Right lobe of liver (tissue), 6 donors: Measurements from ENCODE around the gene TMEM213. TPM values are rescaled to one million over a fixed set of nuclear protein-coding genes. Genes with fewer than 3 reads are reported as not detected.

Experiments used
- ATAC-seq, 4 donors: fragments of 200-7000 bp; cut with Tn5 transposase; one replicate each; pipeline ENCODE4 v1.9.1; 2020; ENCODE audit warnings: mild to moderate bottlenecking in 4 of 4, moderate library complexity in 4 of 4
- DNase-seq, 3 donors: peaks; one replicate each; pipeline ENCODE4 v3.0.0-alpha.2; 2020
- H3K27ac ChIP-seq, 3 donors: fragments of 200-600 bp; one replicate each; pipeline ENCODE4 v1.8.0; 2022
- H3K27me3 ChIP-seq, 2 donors: fragments of 200-600 bp; one replicate each; pipeline ENCODE4 v1.8.0; 2022
- H3K36me3 ChIP-seq, 4 donors: fragments of 200-600 bp; sonication (generic) in 1 of 4; one replicate each; pipeline versions ENCODE4 v1.5.1 to v1.8.0; 2017 to 2022; ENCODE audit warnings: control low read depth in 1 of 4
- H3K4me1 ChIP-seq, 4 donors: fragments of 200-600 bp; sonication (generic) in 1 of 4; one replicate each; pipeline versions ENCODE4 v1.5.1 to v1.8.0; 2017 to 2022; ENCODE audit warnings: control low read depth in 1 of 4
- H3K4me3 ChIP-seq, 3 donors: fragments of 200-600 bp; one replicate each; pipeline ENCODE4 v1.8.0; 2022
- H3K9me3 ChIP-seq, 4 donors: fragments of 200-600 bp; sonication (generic) in 1 of 4; one replicate each; pipeline versions ENCODE4 v1.5.1 to v1.8.0; 2017 to 2022; ENCODE audit warnings: control low read depth in 1 of 4
- POLR2A ChIP-seq: fragments of 450-650 bp; IDR thresholded peaks from one replicate; pipeline ENCODE4 v1.6.1; 2017; ENCODE audit warnings: antibody characterized with exemption, mild to moderate bottlenecking
- WGBS: methylation state at CpG from one replicate; pipeline ENCODE4 v1.1.6; 2018; ENCODE audit warnings: low coverage, low lambda C conversion rate; ENCODE audit not compliant: insufficient coverage; ENCODE audit errors: missing lambda C conversion rate; 5-methylcytosine and 5-hydroxymethylcytosine counted together
- intact Hi-C, 2 donors: fragments of 100-400 bp; cut with DNase I; formaldehyde crosslinking; loops; one replicate each; pipeline versions ENCODE4 v1.11.2 to v1.14.1; 2022
- total RNA-seq, 6 experiments: library from RNA; depleted of rRNA in 2 of 6; stranded (reverse); fragments of >200 nt in 2 of 6; fragmentation: NEBNext Ultra II Directional in 3 of 6; extraction: Animal tissue kit (Norgen Biotek cat#: 25700) in 3 of 6; gene quantifications; one replicate each; pipeline versions ENCODE4 v1.1.0 to v1.2.4, GENCODE V29; 2016 to 2023
- TF ChIP-seq, protein P1 (sequence below), 4 donors: fragments of 200-600 bp in 3 of 4; fragments of 450-650 bp in 1 of 4; IDR thresholded peaks; one replicate each; pipeline versions ENCODE4 v1.5.1 to v1.8.0; 2016 to 2022; ENCODE audit warnings: antibody characterized with exemption in 4 of 4, mild to moderate bottlenecking in 2 of 4
- donor health status: DM: no; HTN: yes; CAD: no.
- donor health status: DM: no; HTN: no; CAD: no.
- donor health status: DM: no; HTN: no; CAD: no.
- donor health status: DM: no; HTN: yes; CAD: no.
- donor health status: DM: no; HTN: yes; CAD: no.

TMEM213 gene
- total RNA-seq, 6 experiments from 2014 or later = not detected

DNA sequence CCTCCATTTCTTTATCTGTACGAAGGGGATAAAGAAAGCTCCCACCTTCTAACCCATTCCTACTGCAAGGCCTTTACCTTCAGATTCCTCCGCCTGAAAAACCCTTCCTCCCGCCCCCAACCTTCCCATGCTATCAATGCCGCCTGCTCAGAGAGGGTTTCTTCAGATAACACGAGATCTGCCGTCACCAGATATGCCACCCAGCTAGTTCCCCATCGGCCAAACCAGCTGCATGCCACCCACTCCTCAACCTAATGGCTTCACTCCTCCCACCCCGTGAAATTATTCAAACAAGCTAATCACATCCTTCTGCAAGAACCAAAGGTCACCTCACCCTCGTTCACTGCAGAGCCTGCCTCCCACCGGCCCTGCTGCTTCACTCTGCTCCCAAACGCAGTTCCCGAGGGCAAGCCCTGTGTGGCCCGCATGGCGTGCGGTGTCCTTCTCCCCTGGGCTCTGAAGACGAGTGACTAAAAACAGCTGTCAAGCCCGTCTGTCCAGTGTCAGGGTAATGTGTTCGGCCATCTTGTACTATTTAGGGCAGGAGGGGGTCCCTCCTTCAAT lies 46.8 kb upstream of the TMEM213 start:
- intact Hi-C loops = no loop called here
- Histone ChIP-seq H3K27ac (no peak overlapping the region), H3K27me3 (no peaks in the 10 kb centered on the region), H3K4me3 (no peak overlapping the region), H3K4me1 (peaks cover 0 to 7% (median 0%) of the 10 kb centered on the region in 4 donors), H3K9me3 (no peaks in the 10 kb centered on the region), H3K36me3 (no peaks in the 10 kb centered on the region)
- 53% methylated on average over 8 of the region's 18 CpGs for WGBS
- ATAC-seq = no peak
- no peak for TF ChIP-seq POLR2A
- no peak for DNase-seq

DNA sequence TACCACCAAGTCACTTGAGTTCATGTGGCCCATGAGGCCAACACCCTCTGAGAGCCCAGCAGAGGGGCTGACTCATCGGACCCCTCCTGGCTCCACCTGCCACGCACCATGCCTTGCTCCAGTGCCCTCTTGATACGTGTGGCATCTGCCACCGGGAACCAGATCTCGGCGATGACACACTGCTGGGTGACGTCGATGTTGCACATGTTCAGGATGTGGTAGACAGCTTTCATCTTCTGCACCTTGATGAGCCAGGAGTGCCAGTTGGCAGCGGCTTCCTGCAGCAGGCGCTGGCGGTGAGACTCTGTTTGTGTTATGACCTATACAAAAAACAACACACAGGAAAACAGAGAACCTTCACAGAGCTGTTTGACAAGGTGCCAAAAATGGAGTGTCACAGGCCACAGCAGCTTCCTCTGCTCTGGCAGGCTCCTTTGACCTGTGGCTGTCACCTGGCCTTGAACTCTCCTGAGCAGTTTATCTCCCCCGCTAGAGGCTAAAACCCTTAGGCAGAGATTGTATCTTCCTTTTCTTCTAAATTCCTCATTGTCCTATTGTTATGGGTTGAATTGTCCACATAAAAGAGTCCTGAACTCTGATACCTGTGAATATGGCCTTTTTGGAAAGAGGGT lies 45.2 kb upstream of the TMEM213 start:
- H3K27ac ChIP-seq = no peak overlapping the region
- 27% methylated on average over 10 of the region's 12 CpGs for WGBS
- peak; percentile 52 to 85 (median 70) for DNase-seq

DNA sequence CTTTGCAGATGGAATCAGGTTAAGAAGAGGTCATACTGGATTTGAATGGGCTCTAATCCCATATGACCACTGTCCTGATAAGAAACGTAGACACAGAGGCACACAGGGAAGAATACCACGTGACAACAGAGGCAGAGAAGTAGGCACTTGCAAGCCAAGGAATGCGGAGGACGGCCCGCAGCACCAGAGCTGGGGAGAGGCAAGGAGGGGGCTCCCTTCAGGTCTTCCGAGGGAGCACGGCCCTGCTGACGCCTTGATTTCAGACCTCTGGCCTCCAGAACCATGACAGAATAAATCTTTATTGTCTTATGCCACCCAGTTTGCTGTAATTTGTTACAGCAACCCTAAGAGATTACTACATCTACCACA lies 44.7 kb upstream of the TMEM213 start:
- H3K4me3 ChIP-seq = no peak overlapping the region
- H3K9me3 ChIP-seq = no peaks in the 10 kb centered on the region
- no peaks in the 10 kb centered on the region for H3K36me3 ChIP-seq
- peaks cover 0 to 7% (median 0%) of the 10 kb centered on the region in 4 donors for H3K4me1 ChIP-seq
- TF ChIP-seq, protein P1, sequence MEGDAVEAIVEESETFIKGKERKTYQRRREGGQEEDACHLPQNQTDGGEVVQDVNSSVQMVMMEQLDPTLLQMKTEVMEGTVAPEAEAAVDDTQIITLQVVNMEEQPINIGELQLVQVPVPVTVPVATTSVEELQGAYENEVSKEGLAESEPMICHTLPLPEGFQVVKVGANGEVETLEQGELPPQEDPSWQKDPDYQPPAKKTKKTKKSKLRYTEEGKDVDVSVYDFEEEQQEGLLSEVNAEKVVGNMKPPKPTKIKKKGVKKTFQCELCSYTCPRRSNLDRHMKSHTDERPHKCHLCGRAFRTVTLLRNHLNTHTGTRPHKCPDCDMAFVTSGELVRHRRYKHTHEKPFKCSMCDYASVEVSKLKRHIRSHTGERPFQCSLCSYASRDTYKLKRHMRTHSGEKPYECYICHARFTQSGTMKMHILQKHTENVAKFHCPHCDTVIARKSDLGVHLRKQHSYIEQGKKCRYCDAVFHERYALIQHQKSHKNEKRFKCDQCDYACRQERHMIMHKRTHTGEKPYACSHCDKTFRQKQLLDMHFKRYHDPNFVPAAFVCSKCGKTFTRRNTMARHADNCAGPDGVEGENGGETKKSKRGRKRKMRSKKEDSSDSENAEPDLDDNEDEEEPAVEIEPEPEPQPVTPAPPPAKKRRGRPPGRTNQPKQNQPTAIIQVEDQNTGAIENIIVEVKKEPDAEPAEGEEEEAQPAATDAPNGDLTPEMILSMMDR (IDR thresholded peaks at IDR 0.05) = no peak
- TF ChIP-seq POLR2A = no peak
- H3K27me3 ChIP-seq = no peaks in the 10 kb centered on the region
- ATAC-seq (no peak), DNase-seq (no peak)
- intact Hi-C loops = no loop called here
- no peak overlapping the region for H3K27ac ChIP-seq
- 69% methylated on average over 8 of the region's 8 CpGs for WGBS

More for the DNA sequence above, 45.2 kb upstream of the TMEM213 start:
- Histone ChIP-seq H3K4me3 (no peak overlapping the region), H3K9me3 (no peaks in the 10 kb centered on the region), H3K27me3 (no peaks in the 10 kb centered on the region), H3K36me3 (no peaks in the 10 kb centered on the region), H3K4me1 (peaks cover 0 to 7% (median 0%) of the 10 kb centered on the region in 4 donors)
- peak; percentile 79 to 89 (median 85) for ATAC-seq
- TF ChIP-seq, protein P1 (IDR thresholded peaks at IDR 0.05) = no peak
- TF ChIP-seq POLR2A = no peak
- intact Hi-C loops = no loop called here

DNA sequence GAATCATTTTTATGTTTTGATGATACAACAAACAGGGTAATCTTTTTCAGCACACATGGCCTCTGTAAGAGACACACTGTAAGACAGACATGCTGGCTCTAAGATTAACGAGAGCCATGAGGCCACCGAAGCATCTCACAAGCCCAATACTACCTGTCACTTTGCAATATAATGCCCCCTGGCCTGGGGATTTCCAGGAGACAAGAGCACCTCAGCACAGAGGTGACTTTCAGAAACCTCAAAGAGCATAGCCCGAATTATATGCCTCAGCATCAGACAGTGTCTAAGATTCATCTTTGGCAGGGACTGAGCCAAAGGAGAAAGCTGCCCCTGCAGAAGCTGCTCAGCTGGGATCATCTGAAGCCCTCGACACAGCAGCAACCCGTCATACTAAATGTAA lies 44.2 kb upstream of the TMEM213 start:
- H3K27ac ChIP-seq = no peak overlapping the region
- H3K27me3 ChIP-seq = no peaks in the 10 kb centered on the region
- H3K4me3 ChIP-seq = no peak overlapping the region
- intact Hi-C loops = no loop called here
- no peak for DNase-seq
- ATAC-seq = no peak
- 50% methylated on average over 2 of the region's 5 CpGs for WGBS
- H3K36me3 ChIP-seq = no peaks in the 10 kb centered on the region
- peaks cover 0 to 7% (median 0%) of the 10 kb centered on the region in 4 donors for H3K4me1 ChIP-seq
- H3K9me3 ChIP-seq = no peaks in the 10 kb centered on the region
- no peak for TF ChIP-seq POLR2A
- TF ChIP-seq, protein P1 (IDR thresholded peaks at IDR 0.05) = no peak

DNA sequence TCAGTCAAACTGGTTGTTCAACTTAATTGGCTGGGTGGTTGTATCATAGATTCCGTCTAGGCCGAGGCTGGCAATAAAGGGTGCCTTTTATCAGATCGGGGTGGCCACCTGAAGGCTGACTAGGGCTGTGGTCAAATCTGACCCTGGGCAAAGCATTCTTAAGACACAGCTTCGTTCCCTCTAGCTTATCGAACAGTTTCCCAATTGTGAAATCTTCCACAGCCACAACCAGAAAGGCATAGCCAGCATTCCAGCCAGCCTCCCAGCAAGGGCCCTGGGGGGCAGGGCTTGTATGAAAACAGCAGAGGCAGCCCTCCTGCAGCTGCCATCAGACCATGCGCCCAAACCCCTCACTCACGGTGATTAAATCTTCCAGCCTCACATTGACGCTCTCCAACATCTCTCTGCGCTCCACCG lies 42.5 kb upstream of the TMEM213 start:
- Histone ChIP-seq H3K27me3 (no peaks in the 10 kb centered on the region), H3K4me3 (no peak overlapping the region), H3K4me1 (peaks cover 0 to 7% (median 0%) of the 10 kb centered on the region in 4 donors), H3K27ac (no peak overlapping the region), H3K9me3 (no peaks in the 10 kb centered on the region), H3K36me3 (no peaks in the 10 kb centered on the region)
- ATAC-seq (no peak), DNase-seq (no peak)
- WGBS = no CpG with 5 or more reads among the region's 10 CpGs
- intact Hi-C loops = no loop called here
- TF ChIP-seq, protein P1 (IDR thresholded peaks at IDR 0.05) = no peak
- TF ChIP-seq POLR2A = no peak
